H9 (cell line): ENCODE data around the gene CFAP57. TPM values are rescaled to one million over a fixed set of nuclear protein-coding genes. Genes with fewer than 3 reads are reported as not detected.

Source experiments
- DNase-seq: peaks from one replicate; pipeline ENCODE4 v3.0.0-alpha.2; 2017
- H2AFZ ChIP-seq: one replicate; pipeline ENCODE4 v1.6.1; 2013; ENCODE audit warnings: mild to moderate bottlenecking, low read length, control low read depth, moderate library complexity
- H2AK5ac ChIP-seq: 2 replicates; pipeline ENCODE4 v1.6.1; 2013; ENCODE audit warnings: low read length, control low read depth, mixed read lengths; ENCODE audit not compliant: insufficient read length
- H2BK120ac ChIP-seq: one replicate; pipeline ENCODE4 v1.6.1; 2013; ENCODE audit warnings: low read depth, mild to moderate bottlenecking, low read length, control low read depth, inconsistent platforms; ENCODE audit not compliant: poor library complexity, severe bottlenecking
- H2BK12ac ChIP-seq: 2 replicates; pipeline ENCODE4 v1.6.1; 2013; ENCODE audit warnings: low read length, control low read depth, mixed read lengths, low read depth; ENCODE audit not compliant: insufficient read length
- H2BK15ac ChIP-seq: 2 replicates; pipeline ENCODE4 v1.6.1; 2013; ENCODE audit warnings: low read depth, low read length, control low read depth
- H2BK20ac ChIP-seq: one replicate; pipeline ENCODE4 v1.6.1; 2013; ENCODE audit warnings: low read depth, mild to moderate bottlenecking, low read length, control low read depth, inconsistent platforms; ENCODE audit not compliant: poor library complexity, severe bottlenecking
- H2BK5ac ChIP-seq: 2 replicates; pipeline ENCODE4 v1.6.1; 2013; ENCODE audit warnings: low read length, control low read depth, mixed read lengths; ENCODE audit not compliant: insufficient read length
- H3K14ac ChIP-seq: 2 replicates; pipeline ENCODE4 v1.6.1; 2013; ENCODE audit warnings: low read length, control low read depth; ENCODE audit not compliant: insufficient read depth
- H3K18ac ChIP-seq: 2 replicates; pipeline ENCODE4 v1.6.1; 2013; ENCODE audit warnings: low read depth, mild to moderate bottlenecking, mixed read lengths, low read length, control low read depth; ENCODE audit not compliant: insufficient read length
- H3K23ac ChIP-seq: 2 replicates; pipeline ENCODE4 v1.6.1; 2013; ENCODE audit warnings: low read length, control low read depth, mixed read lengths, low read depth; ENCODE audit not compliant: insufficient read length
- H3K23me2 ChIP-seq: 2 replicates; pipeline ENCODE4 v1.6.1; 2013; ENCODE audit warnings: low read depth, mild to moderate bottlenecking, mixed read lengths, low read length, control low read depth; ENCODE audit not compliant: insufficient read length, poor library complexity, severe bottlenecking
- H3K27ac ChIP-seq: 2 replicates; pipeline ENCODE4 v1.5.1; 2013; ENCODE audit warnings: low read length, control low read depth, mixed read lengths, low read depth; ENCODE audit not compliant: insufficient read length
- H3K27me3 ChIP-seq: 2 replicates; pipeline ENCODE4 v1.6.1; 2013; ENCODE audit warnings: low read length, control low read depth, inconsistent platforms; ENCODE audit not compliant: insufficient read depth
- H3K4ac ChIP-seq: 2 replicates; pipeline ENCODE4 v1.6.1; 2013; ENCODE audit warnings: low read depth, mild to moderate bottlenecking, control low read depth, inconsistent platforms, low read length, moderate library complexity
- H3K4me1 ChIP-seq: 2 replicates; pipeline ENCODE4 v1.6.1; 2013; ENCODE audit warnings: low read length, control low read depth, inconsistent platforms; ENCODE audit not compliant: insufficient read depth
- H3K4me2 ChIP-seq: 2 replicates; pipeline ENCODE4 v1.6.1; 2013; ENCODE audit warnings: low read length, control low read depth, mixed read lengths; ENCODE audit not compliant: insufficient read length, insufficient read depth
- H3K56ac ChIP-seq: 2 replicates; pipeline ENCODE4 v1.6.1; 2013; ENCODE audit warnings: low read depth, mild to moderate bottlenecking, mixed read lengths, low read length, control low read depth; ENCODE audit not compliant: insufficient read length
- H3K79me1 ChIP-seq: 2 replicates; pipeline ENCODE4 v1.6.1; 2013; ENCODE audit warnings: low read depth, mild to moderate bottlenecking, moderate library complexity, low read length, control low read depth, inconsistent platforms; ENCODE audit not compliant: insufficient read depth, poor library complexity, severe bottlenecking
- H3K79me2 ChIP-seq: 2 replicates; pipeline ENCODE4 v1.6.1; 2013; ENCODE audit warnings: low read length, control low read depth, inconsistent platforms; ENCODE audit not compliant: insufficient read depth
- H3K9ac ChIP-seq: 2 replicates; pipeline ENCODE4 v1.6.1; 2013; ENCODE audit warnings: low read length, control low read depth, mixed read lengths; ENCODE audit not compliant: insufficient read length; ENCODE audit errors: extremely low read depth
- H3K9me3 ChIP-seq: one replicate; pipeline ENCODE4 v1.6.1; 2013; ENCODE audit warnings: low read depth, low read length, inconsistent platforms; ENCODE audit not compliant: control insufficient read depth
- H3T11ph ChIP-seq: one replicate; pipeline ENCODE4 v1.6.1; 2013; ENCODE audit warnings: mild to moderate bottlenecking, low read length, control low read depth, inconsistent platforms
- H4K20me1 ChIP-seq: one replicate; pipeline ENCODE4 v1.6.1; 2013; ENCODE audit not compliant: control insufficient read depth, insufficient read length, insufficient read depth
- H4K5ac ChIP-seq: 2 replicates; pipeline ENCODE4 v1.6.1; 2013; ENCODE audit warnings: low read depth, mild to moderate bottlenecking, mixed read lengths, low read length, control low read depth; ENCODE audit not compliant: insufficient read length
- H4K8ac ChIP-seq: replicated peaks from 2 replicates; pipeline ENCODE4 v1.6.1; 2013; ENCODE audit warnings: low read length, control low read depth, mixed read lengths, low read depth; ENCODE audit not compliant: insufficient read length
- H4K91ac ChIP-seq: 2 replicates; pipeline ENCODE4 v1.6.1; 2013; ENCODE audit warnings: low read depth, mild to moderate bottlenecking, moderate library complexity, mixed read lengths, low read length, control low read depth; ENCODE audit not compliant: insufficient read length
- H3K27ac Mint-ChIP-seq, 3 experiments: 2 replicates in 2 of 3; 3 replicates in 1 of 3; pipeline ENCODE4 v1.8.0; 2020 to 2021; ENCODE audit warnings: mixed read lengths in 3 of 3, mild to moderate bottlenecking in 1 of 3, moderate library complexity in 1 of 3
- H3K27me3 Mint-ChIP-seq: 2 replicates; pipeline ENCODE4 v1.8.0; 2021; ENCODE audit warnings: low read depth, mild to moderate bottlenecking, moderate library complexity, mixed read lengths
- H3K36me3 Mint-ChIP-seq, 3 experiments: 2 replicates in 2 of 3; 3 replicates in 1 of 3; pipeline ENCODE4 v1.8.0; 2020 to 2021; ENCODE audit warnings: low read depth in 3 of 3, mixed read lengths in 3 of 3; ENCODE audit not compliant: insufficient read depth in 1 of 3
- H3K4me1 Mint-ChIP-seq, 2 experiments: 2 replicates each; pipeline ENCODE4 v1.8.0; 2020; ENCODE audit warnings: mixed read lengths in 2 of 2
- H3K4me3 Mint-ChIP-seq, 2 experiments: 2 replicates in 1 of 2; 3 replicates in 1 of 2; pipeline ENCODE4 v1.8.0; 2020 to 2021; ENCODE audit warnings: mild to moderate bottlenecking in 2 of 2, mixed read lengths in 2 of 2, moderate library complexity in 1 of 2
- H3K9me3 Mint-ChIP-seq, 2 experiments: 2 replicates in 1 of 2; 3 replicates in 1 of 2; pipeline ENCODE4 v1.8.0; 2020; ENCODE audit warnings: mild to moderate bottlenecking in 2 of 2, mixed read lengths in 2 of 2, moderate library complexity in 1 of 2
- CTCF ChIP-seq: fragments of 200-600 bp; sonication (generic); conservative IDR thresholded peaks from 3 replicates; pipeline ENCODE4 v1.8.0; 2021; ENCODE audit warnings: antibody characterized with exemption, mild to moderate bottlenecking
- WGBS: extraction: QIAGEN DNeasy Blood & Tissue Kit; methylation state at CpG from one replicate; pipeline ENCODE4 v1.1.7; 2013; ENCODE audit warnings: missing lambda C conversion rate, low lambda C conversion rate, mixed read lengths; ENCODE audit not compliant: insufficient read length; ENCODE audit errors: extremely low coverage; 5-methylcytosine and 5-hydroxymethylcytosine counted together
- total RNA-seq: library from RNA; stranded (reverse); gene quantifications from 2 replicates; pipeline ENCODE4 v1.2.1, GENCODE V29; 2021

CFAP57 gene
- total RNA-seq, 1 experiment from 2014 or later: 0.33 TPM

- H4K8ac ChIP-seq: no peak overlapping the region
- peak; percentile 98 for TF ChIP-seq CTCF
- no peaks in the 10 kb centered on the region for H3K4me1 ChIP-seq
- no peak overlapping the region for H2BK12ac ChIP-seq
- DNase-seq: peak; percentile 91
- no peak overlapping the region for H3K14ac ChIP-seq
- no peak overlapping the region for H4K5ac ChIP-seq
- Mint-ChIP-seq H3K36me3 (no peaks in the 10 kb centered on the region), H3K9me3 (no peaks in the 10 kb centered on the region), H3K4me3 (no peak overlapping the region), H3K27me3 (peaks cover 8% of the 10 kb centered on the region), H3K4me1 (peaks cover 19 to 29% of the 10 kb centered on the region in 2 experiments), H3K27ac (peak overlapping the region in 1 of 3 experiments; percentile 69; a peak in 2 of 7 replicates)
- no peak overlapping the region for H3T11ph ChIP-seq
- no CpG with 5 or more reads among the region's 10 CpGs for WGBS
- H3K9ac ChIP-seq: no peak overlapping the region
- H3K23me2 ChIP-seq: no peaks in the 10 kb centered on the region
- H3K27ac ChIP-seq: no peak overlapping the region
- no peak overlapping the region for H2BK120ac ChIP-seq
- H3K79me1 ChIP-seq: no peaks in the 10 kb centered on the region
- H2BK15ac ChIP-seq: no peak overlapping the region
- no peaks in the 10 kb centered on the region for H3K9me3 ChIP-seq
- no peak overlapping the region for H2BK20ac ChIP-seq
- H3K23ac ChIP-seq: no peak overlapping the region
- no peak overlapping the region for H2AK5ac ChIP-seq
- no peak overlapping the region for H2AFZ ChIP-seq
- no peak overlapping the region for H3K4ac ChIP-seq
- no peak overlapping the region for H3K18ac ChIP-seq
- no peak overlapping the region for H3K4me2 ChIP-seq
- no peaks in the 10 kb centered on the region for H3K79me2 ChIP-seq
- no peaks in the 10 kb centered on the region for H4K20me1 ChIP-seq
- no peak overlapping the region for H2BK5ac ChIP-seq
- H4K91ac ChIP-seq: no peak overlapping the region
- no peaks in the 10 kb centered on the region for H3K27me3 ChIP-seq
- no peak overlapping the region for H3K56ac ChIP-seq
Observed at GRCh38 chr1:43227143-43227764, 55.1 kb downstream of the CFAP57 start.
